Measurements from ENCODE around the gene CSGALNACT2. TPM values are rescaled to one million over a fixed set of nuclear protein-coding genes. Genes with fewer than 3 reads are reported as not detected.
"Not testable (repeated sequence)": the region's sequence is repeated elsewhere in the genome, so short reads cannot be mapped to it uniquely, and the experiment has no call there.

The CSGALNACT2 gene
- total RNA-seq, 1 experiment from 2014 or later, result 6.7 TPM

DNA sequence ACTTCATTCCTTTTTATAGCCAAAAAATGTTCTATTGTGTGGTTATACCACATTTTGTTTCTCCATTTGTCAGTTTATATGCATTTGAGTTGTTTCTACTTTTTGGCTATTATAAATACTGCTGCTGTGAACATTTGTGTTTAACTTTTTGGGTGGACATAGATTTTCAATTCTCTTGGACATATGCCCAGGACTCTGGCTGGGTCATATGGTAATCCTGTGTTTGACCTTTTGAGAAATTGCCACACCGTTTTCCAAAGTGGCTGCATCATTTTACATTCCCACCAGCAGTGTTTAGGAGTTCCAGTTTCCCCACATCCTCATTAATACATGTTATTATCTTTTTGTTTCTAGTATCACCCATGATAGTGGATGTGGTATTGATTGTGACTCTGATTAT, 39.4 kb downstream of the CSGALNACT2 start:
- no peaks in the 10 kb centered on the region for H3K9me3 ChIP-seq (replicated peaks)
- DNase-seq (ENCODE audit: low read depth in 1 of 2, low spot score in 2 of 2), result no peak
- peaks cover 19% of the 10 kb centered on the region for H3K36me3 ChIP-seq
- H3K27me3 ChIP-seq (replicated peaks), result no peaks in the 10 kb centered on the region
- H3K4me3 ChIP-seq, result no peak overlapping the region
- no peaks in the 10 kb centered on the region for H3K4me1 ChIP-seq (replicated peaks)
- no peak overlapping the region for H3K27ac ChIP-seq

DNA sequence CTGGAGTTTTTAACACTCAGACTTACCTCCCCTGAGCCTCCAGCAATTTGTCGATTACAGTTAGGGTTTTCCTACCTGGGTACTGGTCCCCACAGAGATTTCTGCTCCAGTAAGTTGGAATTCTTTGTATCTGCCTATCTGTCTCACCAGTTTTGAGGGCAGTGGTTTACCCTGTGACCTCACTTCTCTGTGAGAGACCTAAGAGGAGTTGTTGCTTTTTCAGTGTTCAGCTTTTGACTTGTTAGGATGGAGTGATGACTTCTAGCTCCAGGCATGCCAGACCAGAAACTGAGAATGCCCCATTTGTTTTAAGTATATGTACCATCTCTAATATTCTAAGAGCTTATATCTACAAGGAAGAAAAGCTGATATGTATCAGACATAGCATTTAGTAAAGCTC, 42.9 kb downstream of the CSGALNACT2 start:
- Histone ChIP-seq H3K9me3 (replicated peaks) (no peaks in the 10 kb centered on the region), H3K27ac (no peak overlapping the region), H3K4me1 (replicated peaks) (no peaks in the 10 kb centered on the region), H3K36me3 (peaks cover 19% of the 10 kb centered on the region), H3K4me3 (no peak overlapping the region), H3K27me3 (replicated peaks) (no peaks in the 10 kb centered on the region)
- DNase-seq (ENCODE audit: low read depth in 1 of 2, low spot score in 2 of 2), result no peak

DNA sequence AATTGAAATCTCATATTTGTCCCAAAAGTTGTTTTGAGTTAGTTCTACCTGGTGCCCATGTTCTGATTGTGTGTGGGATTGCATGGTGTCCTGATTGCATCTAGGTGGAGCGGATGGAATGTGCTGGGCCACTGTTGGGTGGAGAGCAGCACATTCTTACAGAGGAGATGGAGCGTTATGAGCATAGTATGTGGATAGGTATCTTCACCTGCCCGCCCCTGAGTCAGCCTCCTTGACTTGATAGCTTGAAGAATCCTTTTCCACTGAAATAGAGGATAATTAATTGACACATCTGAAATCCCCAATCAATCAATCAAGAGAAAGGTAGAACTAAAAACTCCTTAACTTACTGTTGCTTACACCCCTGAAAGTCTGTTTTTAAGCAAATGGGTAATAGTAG, 45.5 kb downstream of the CSGALNACT2 start:
- not testable (repeated sequence) for H3K36me3 ChIP-seq; H3K9me3 ChIP-seq (replicated peaks); H3K27me3 ChIP-seq (replicated peaks); H3K4me1 ChIP-seq (replicated peaks); H3K27ac ChIP-seq; H3K4me3 ChIP-seq; DNase-seq (ENCODE audit: low read depth in 1 of 2, low spot score in 2 of 2)

DNA sequence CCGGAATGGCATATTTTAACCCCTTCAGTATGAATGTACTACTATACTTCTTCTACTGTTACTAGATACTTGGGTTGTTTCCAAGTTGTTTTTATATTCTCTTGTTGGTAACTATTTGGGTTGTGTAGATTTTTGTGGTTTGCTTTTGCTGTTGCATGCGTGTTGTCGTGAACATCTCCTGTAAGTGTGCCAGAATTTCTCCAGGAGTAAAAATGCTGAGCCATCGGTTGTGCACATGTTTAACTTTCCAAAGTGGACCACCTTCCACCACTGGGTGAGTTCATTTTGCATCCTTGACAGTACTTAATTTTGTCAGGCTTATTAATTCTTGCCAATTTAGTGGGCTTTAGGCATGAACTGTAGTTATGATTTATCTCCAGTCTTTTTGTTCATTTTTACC, 47.9 kb downstream of the CSGALNACT2 start:
- H3K36me3 ChIP-seq, result no peaks in the 10 kb centered on the region
- no peaks in the 10 kb centered on the region for H3K4me1 ChIP-seq (replicated peaks)
- DNase-seq (ENCODE audit: low read depth in 1 of 2, low spot score in 2 of 2), result no peak
- no peaks in the 10 kb centered on the region for H3K27me3 ChIP-seq (replicated peaks)
- H3K27ac ChIP-seq, result no peak overlapping the region
- H3K4me3 ChIP-seq, result no peak overlapping the region
- H3K9me3 ChIP-seq (replicated peaks), result no peaks in the 10 kb centered on the region

DNA sequence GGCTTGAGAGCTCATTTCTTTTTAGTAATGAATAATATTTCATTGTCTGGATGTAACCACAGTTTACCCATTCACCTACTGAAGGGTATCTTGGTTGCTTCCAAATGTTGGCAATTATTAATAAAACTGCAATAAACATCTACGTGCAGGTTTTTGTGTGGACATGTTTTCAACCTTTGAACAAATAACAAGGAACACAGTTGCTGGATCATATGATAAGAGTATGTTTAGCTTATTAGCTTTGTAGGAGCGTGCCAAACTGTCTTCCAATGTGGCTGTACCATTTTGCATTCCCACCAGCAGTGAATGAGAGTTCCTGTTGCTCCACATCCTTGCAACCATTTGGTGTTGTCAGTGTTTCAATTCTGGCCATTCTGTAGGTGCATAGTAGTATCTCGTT, 49.0 kb downstream of the CSGALNACT2 start:
- no peak overlapping the region for H3K27ac ChIP-seq
- no peaks in the 10 kb centered on the region for H3K36me3 ChIP-seq
- no peaks in the 10 kb centered on the region for H3K27me3 ChIP-seq (replicated peaks)
- H3K9me3 ChIP-seq (replicated peaks), result no peaks in the 10 kb centered on the region
- no peak overlapping the region for H3K4me3 ChIP-seq
- no peak for DNase-seq (ENCODE audit: low read depth in 1 of 2, low spot score in 2 of 2)
- no peaks in the 10 kb centered on the region for H3K4me1 ChIP-seq (replicated peaks)

DNA sequence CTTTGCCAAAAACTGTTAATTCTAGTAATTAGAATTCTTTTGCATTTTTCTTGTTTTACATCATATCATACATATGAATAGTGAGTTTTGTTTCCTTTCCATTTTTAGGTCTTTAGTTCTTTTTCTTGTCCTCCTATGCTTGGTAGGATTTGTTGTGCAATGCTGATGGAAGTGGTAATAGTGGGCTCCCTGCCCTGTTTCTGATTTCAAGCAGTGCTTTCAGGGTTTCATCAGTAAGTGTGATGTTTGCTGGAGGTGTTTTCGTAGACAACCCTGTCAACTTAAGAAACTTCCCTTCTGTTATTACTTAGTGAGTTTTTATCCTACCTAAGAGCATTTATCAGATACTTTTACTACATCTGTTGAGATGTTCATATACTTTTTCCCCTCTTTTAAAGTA, 50.5 kb downstream of the CSGALNACT2 start:
- no peak overlapping the region for H3K4me3 ChIP-seq
- no peak for DNase-seq (ENCODE audit: low read depth in 1 of 2, low spot score in 2 of 2)
- H3K27ac ChIP-seq, result no peak overlapping the region
- no peaks in the 10 kb centered on the region for H3K9me3 ChIP-seq (replicated peaks)
- no peaks in the 10 kb centered on the region for H3K27me3 ChIP-seq (replicated peaks)
- no peaks in the 10 kb centered on the region for H3K36me3 ChIP-seq
- H3K4me1 ChIP-seq (replicated peaks), result no peaks in the 10 kb centered on the region

DNA sequence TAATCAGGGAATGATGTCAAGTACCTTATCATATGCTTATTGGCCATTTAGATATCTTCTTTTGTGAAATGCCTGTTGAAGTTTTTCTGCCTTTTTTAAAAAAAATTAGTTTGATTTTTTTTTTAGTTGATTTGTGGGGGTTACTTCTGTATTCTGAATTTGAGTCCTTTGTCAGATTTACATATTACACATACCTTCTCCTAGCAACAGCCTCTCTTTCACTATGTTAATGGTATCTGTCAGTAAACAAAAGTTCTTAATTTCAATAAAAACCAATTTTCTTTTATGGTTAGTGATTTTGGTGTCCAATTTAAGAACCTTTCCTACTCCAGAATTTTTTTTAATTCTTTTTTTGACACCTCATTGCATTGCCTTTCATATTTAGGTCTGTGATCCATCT, 52.0 kb downstream of the CSGALNACT2 start:
- no peak overlapping the region for H3K4me3 ChIP-seq
- no peaks in the 10 kb centered on the region for H3K4me1 ChIP-seq (replicated peaks)
- H3K27ac ChIP-seq, result no peak overlapping the region
- DNase-seq (ENCODE audit: low read depth in 1 of 2, low spot score in 2 of 2), result no peak
- H3K9me3 ChIP-seq (replicated peaks), result no peaks in the 10 kb centered on the region
- H3K27me3 ChIP-seq (replicated peaks), result no peaks in the 10 kb centered on the region
- H3K36me3 ChIP-seq, result no peaks in the 10 kb centered on the region

DNA sequence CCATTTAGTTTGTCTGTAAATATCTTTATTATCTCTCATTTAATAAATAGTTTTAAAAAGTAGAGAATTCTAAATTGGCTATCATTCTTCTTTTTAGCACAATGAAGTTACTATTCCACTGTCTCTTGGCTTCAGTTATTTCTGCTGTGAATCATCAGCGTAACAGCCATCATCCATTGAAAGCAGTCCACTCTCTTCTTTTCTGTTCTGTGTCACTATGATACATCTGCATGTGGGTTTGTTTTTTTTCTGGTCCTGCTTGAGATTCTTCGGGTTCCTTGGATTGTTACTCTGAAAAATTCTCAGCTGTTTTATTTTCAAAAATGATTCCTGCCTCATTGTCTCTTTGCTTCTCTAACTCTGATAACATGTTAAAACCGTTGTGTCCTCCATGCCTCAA, 52.5 kb downstream of the CSGALNACT2 start:
- no peak for DNase-seq (ENCODE audit: low read depth in 1 of 2, low spot score in 2 of 2)
- no peaks in the 10 kb centered on the region for H3K27me3 ChIP-seq (replicated peaks)
- H3K9me3 ChIP-seq (replicated peaks), result no peaks in the 10 kb centered on the region
- no peaks in the 10 kb centered on the region for H3K4me1 ChIP-seq (replicated peaks)
- no peak overlapping the region for H3K27ac ChIP-seq
- H3K36me3 ChIP-seq, result no peaks in the 10 kb centered on the region
- no peak overlapping the region for H3K4me3 ChIP-seq

DNA sequence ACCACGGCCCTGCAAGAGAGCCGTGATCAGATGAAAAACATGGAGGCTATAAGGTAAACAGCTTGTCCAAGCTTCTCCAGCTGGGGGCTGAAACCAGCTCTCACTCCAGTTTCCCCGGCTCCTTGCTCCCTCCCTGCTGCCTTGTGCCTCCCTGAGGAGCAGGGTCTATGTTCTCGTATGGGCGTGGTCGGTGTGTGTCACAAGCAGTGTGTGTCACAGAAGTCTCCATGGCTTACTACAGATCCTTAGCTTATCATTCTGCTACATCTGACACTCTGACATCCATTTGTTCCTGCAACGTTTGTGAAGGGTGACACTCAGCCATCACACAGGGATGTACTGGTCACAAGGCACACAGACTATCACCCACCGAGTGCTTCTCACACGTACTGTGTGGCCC, 54.6 kb downstream of the CSGALNACT2 start:
- H3K36me3 ChIP-seq, result no peaks in the 10 kb centered on the region
- H3K27ac ChIP-seq, result no peak overlapping the region
- no peaks in the 10 kb centered on the region; the same call in 1 of the 2 replicates for H3K27me3 ChIP-seq (replicated peaks)
- H3K9me3 ChIP-seq (replicated peaks), result no peaks in the 10 kb centered on the region
- H3K4me1 ChIP-seq (replicated peaks), result no peaks in the 10 kb centered on the region
- no peak for DNase-seq (ENCODE audit: low read depth in 1 of 2, low spot score in 2 of 2)
- no peak overlapping the region for H3K4me3 ChIP-seq

DNA sequence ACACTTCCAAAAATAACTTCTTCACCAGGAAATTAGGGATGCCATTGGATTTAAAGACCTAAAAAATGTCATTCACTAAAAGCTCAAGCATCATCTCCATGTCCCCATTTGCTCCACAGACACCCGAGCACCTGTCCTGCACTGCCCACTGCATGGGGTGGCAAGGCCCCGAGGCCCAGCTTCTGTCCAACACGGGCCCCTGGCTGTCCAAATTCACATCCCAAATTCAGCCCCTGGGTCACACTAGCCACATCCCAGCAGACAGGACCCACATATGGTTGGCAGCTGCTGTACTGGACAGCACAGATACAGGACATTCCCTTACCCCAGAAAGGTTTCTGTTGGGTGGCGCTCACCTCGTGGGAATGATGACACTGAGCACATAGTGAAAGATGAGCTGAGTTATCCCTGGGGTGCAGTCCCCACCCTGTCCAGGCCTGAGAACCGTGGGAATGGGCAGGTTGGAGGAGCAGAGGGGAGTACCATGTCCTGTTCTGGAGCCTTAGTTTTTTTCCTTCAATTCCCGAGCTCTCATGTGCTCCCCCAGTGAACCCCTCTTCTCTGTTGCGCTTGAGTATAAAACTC, 55.3 kb downstream of the CSGALNACT2 start:
- H3K4me1 ChIP-seq (replicated peaks), result no peaks in the 10 kb centered on the region
- H3K4me3 ChIP-seq, result no peak overlapping the region
- no peaks in the 10 kb centered on the region; the same call in 1 of the 2 replicates for H3K27me3 ChIP-seq (replicated peaks)
- H3K9me3 ChIP-seq (replicated peaks), result no peaks in the 10 kb centered on the region
- no peaks in the 10 kb centered on the region for H3K36me3 ChIP-seq
- no peak for DNase-seq (ENCODE audit: low read depth in 1 of 2, low spot score in 2 of 2)
- H3K27ac ChIP-seq, result no peak overlapping the region

DNA sequence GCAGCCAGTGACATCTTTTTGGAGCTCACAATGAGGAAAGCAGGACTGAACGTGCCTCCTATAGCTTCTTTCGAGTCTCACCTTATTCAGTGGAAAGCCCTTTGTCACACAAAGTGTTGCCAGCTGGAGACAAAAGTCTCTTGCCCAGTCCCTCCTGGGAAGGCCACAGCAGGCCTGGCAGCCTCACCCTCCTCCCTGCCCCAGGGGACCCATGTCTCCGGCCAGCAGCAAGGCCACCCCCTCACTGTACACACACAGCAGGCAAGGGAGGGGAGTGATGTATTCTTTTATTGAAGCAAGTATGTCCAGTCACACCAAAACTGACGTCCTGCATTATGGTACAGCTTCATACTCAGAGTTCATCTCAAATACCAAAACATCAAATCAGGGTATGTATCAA, 56.0 kb downstream of the CSGALNACT2 start:
- Histone ChIP-seq H3K4me1 (replicated peaks) (no peaks in the 10 kb centered on the region), H3K27ac (no peak overlapping the region), H3K36me3 (no peaks in the 10 kb centered on the region), H3K9me3 (replicated peaks) (no peaks in the 10 kb centered on the region), H3K27me3 (replicated peaks) (no peaks in the 10 kb centered on the region; the same call in 1 of the 2 replicates), H3K4me3 (no peak overlapping the region)
- no peak for DNase-seq (ENCODE audit: low read depth in 1 of 2, low spot score in 2 of 2)

DNA sequence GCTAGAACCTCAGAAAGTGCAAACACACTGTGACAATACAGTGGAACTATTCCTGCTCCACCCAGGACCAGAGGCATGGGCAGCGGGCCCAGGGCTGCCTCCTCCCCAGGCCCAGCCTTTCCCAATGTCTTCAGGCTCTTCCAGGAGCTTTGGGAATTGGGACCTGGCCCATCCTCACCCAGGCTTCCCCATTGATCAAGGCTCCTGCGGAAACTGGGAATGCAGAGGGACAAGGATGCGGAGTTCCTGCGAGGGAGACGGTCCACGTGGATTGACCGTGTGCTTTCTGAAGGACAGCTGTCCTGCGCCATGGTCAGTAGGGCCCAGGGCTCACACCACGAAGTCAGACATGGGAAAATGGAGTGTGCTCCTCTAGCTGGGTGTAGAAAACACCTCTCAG, 56.6 kb downstream of the CSGALNACT2 start:
- Histone ChIP-seq H3K27me3 (replicated peaks) (no peaks in the 10 kb centered on the region; the same call in 1 of the 2 replicates), H3K9me3 (replicated peaks) (no peaks in the 10 kb centered on the region), H3K4me1 (replicated peaks) (no peaks in the 10 kb centered on the region), H3K36me3 (no peaks in the 10 kb centered on the region), H3K4me3 (no peak overlapping the region), H3K27ac (no peak overlapping the region)
- no peak for DNase-seq (ENCODE audit: low read depth in 1 of 2, low spot score in 2 of 2)

DNA sequence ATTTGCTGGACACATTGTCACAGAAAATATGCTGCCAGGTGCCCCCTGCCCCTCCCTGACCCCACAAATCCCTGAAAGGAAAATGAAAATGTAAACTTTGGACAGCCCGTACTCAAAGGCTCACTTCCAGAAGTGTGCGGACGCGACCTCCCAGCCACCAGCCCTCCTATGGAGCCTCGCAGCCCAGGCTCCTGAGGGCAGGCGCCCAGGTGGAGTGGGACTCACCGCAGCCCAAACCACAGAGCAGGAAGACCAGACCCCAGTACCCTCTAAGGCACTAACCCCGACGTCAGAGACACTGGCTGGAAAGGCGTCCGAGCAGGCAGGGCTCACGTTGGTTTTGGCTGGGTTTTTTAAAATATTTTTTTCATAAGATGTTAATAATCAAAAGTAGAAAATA, 57.3 kb downstream of the CSGALNACT2 start:
- no peaks in the 10 kb centered on the region for H3K9me3 ChIP-seq (replicated peaks)

DNA sequence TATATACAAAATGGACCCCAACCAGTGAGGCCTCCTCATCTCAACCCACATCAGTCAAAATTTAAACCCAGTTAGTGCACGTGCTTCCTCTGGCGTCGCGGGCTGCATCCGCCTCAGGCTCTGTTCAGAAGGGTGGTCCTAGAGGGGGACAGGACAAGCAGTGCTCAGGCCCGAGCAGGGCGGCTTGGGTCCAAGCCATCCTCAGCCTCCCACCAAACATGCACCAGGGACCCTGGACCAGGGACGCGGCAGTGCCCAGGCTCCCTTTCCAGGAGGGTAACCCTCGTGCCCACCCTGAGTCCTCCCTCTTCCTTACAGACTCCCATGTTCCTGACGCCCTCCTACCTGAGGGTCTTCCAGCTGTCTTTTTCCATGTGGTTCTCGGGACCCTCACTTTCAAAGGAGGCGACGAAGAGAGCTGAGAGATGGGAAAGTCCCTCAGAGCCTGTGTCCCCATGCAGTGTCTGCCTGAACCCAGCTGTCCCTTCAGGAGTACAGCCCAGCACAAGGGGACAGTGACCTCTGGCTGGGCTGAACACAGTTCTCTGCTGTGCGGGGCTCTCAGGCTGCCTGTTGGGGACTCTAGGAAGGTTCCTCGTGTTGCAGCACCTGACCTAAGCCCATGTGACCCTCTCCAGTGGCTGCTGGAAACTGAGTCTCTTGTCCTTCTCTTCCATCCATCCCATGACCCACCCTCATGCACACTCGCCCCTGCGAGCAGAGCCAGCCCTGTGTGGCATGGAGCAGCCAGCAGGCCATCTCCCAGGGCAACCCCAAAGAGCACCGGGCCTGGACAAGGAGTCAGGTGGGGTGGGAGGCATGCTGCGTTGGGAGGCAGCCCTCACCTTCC, 58.1 kb downstream of the CSGALNACT2 start:
- DNase-seq (ENCODE audit: low read depth in 1 of 2, low spot score in 2 of 2), result no peak
- Histone ChIP-seq H3K27me3 (replicated peaks) (no peaks in the 10 kb centered on the region; the same call in 1 of the 2 replicates), H3K27ac (no peak overlapping the region), H3K9me3 (replicated peaks) (no peaks in the 10 kb centered on the region), H3K36me3 (no peaks in the 10 kb centered on the region), H3K4me3 (no peak overlapping the region), H3K4me1 (replicated peaks) (no peaks in the 10 kb centered on the region)

More for the DNA sequence above, 57.3 kb downstream of the CSGALNACT2 start:
- no peaks in the 10 kb centered on the region; the same call in 1 of the 2 replicates for H3K27me3 ChIP-seq (replicated peaks)
- H3K4me1 ChIP-seq (replicated peaks), result no peaks in the 10 kb centered on the region
- no peaks in the 10 kb centered on the region for H3K36me3 ChIP-seq
- no peak overlapping the region for H3K27ac ChIP-seq
- DNase-seq (ENCODE audit: low read depth in 1 of 2, low spot score in 2 of 2), result no peak
- no peak overlapping the region for H3K4me3 ChIP-seq
